Measurements from ENCODE around the gene MASP2.

The MASP2 gene

DNA sequence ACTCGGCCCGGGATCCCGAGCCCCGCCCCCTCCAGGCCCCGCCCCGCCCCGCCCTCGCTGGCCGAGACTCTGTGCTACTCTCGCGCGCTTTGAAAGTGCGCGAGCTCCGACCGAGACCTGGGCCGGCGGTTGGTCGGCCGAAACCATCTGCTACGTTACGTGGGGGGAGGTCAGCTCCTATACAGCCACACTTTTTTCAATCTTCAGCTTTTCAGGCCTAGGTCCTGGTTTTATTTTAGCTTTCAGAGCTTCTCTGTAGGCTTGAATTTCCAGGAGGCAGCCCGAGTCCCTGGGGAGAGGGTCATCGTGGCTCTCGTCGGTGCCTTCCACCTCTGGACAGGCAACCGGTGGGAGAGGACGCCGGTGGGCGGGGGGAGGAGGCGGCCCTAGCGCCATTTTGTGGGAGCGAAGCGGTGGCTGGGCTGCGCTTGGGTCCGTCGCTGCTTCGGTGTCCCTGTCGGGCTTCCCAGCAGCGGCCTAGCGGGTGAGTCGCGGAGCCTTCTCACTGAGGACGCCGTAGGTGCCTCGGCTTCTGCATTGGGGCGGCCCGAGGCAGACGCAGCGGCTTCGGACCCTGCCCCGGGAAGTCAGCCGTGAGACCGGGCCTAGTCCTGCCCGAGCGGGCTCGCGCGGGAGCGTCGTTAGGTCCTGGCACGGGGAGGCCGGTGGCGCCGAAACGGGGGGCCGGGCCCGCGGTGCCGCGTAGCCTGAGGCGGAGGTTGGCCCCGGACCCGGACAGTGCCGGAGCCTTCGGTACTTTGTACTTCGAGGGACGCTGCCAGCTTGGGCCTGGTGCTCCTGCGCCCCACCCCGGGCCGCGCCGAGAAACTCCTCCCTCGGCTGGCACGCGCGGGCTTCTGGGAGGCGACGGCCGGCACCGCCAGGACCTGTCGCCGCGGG is 34.5 kb downstream of the MASP2 start, which contains the start of gene TARDBP:
Gene TARDBP (plus strand): TSS at position 395 of the 900 bp plus-strand sequence. CDS start 1,074 bp downstream, outside the sequence.
- Histone ChIP-seq H3K9me3 (ENCODE audit: control insufficient read depth, insufficient read depth, low read length) (no peaks in the 10 kb centered on the region), H3K4me2 (ENCODE audit: low read length) (peak within 1 kb of the TSS; percentile 75), H3K27me3 (ENCODE audit: control insufficient read depth, low read length) (no peaks in the 10 kb centered on the region), H3F3A (ENCODE audit: control insufficient read depth, insufficient read depth) (peaks cover 4% of the 10 kb centered on the region), H4K20me1 (ENCODE audit: control insufficient read depth, insufficient read depth, low read depth, low read length) (peaks cover 28% of the 10 kb centered on the region), H3K4me1 (ENCODE audit: control insufficient read depth, low read length) (peaks cover 23% of the 10 kb centered on the region), H3K4me3 (ENCODE audit: low read length) (peak within 1 kb of the TSS; percentile 93), H3K27ac (ENCODE audit: low read depth, low read length) (peak within 1 kb of the TSS; percentile 62), H3K9me2 (replicated peaks; ENCODE audit: control insufficient read depth, low read length) (no peaks in the 10 kb centered on the region), H3K79me2 (ENCODE audit: control insufficient read depth, low read length) (peaks cover 48% of the 10 kb centered on the region), H3K36me3 (ENCODE audit: control insufficient read depth, low read length) (peaks cover 46% of the 10 kb centered on the region)
- TF ChIP-seq EZH2phosphoT487 (IDR thresholded peaks at IDR 0.05; ENCODE audit: borderline replicate concordance, low read length): no peak
- TF ChIP-seq CTCF (IDR thresholded peaks at IDR 0.05; ENCODE audit: low read depth, low read length, poor library complexity, severe bottlenecking): no peak

DNA sequence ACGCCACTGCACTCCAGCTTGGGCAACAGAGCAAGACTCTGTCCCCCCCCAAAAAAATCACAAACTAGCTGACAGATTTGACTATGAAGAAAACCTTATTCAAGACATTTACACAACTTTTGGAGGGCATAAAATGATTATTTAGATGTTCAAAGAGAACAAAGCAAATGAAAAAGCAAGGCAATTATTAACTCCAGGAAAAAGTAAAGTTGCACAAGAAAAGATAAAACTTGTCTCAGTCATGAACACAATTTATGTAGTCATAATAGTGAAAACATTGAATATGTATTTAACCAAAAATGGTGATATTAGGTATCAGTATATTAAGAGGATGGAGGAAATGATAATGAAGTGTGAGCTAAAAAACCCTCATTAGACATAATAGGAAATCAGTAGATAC is 46.5 kb downstream of the MASP2 start:
- Histone ChIP-seq H3K27me3 (ENCODE audit: control insufficient read depth, low read length) (no peaks in the 10 kb centered on the region), H3K79me2 (ENCODE audit: control insufficient read depth, low read length) (no peaks in the 10 kb centered on the region), H3F3A (ENCODE audit: control insufficient read depth, insufficient read depth) (no peaks in the 10 kb centered on the region), H3K4me2 (ENCODE audit: low read length) (no peak overlapping the region), H4K20me1 (ENCODE audit: control insufficient read depth, insufficient read depth, low read depth, low read length) (no peaks in the 10 kb centered on the region), H3K36me3 (ENCODE audit: control insufficient read depth, low read length) (no peaks in the 10 kb centered on the region), H3K27ac (ENCODE audit: low read depth, low read length) (no peak overlapping the region), H3K9me2 (replicated peaks; ENCODE audit: control insufficient read depth, low read length) (no peaks in the 10 kb centered on the region), H3K9me3 (ENCODE audit: control insufficient read depth, insufficient read depth, low read length) (no peaks in the 10 kb centered on the region), H3K4me3 (ENCODE audit: low read length) (no peak overlapping the region), H3K4me1 (ENCODE audit: control insufficient read depth, low read length) (no peaks in the 10 kb centered on the region)
- TF ChIP-seq EZH2phosphoT487 (IDR thresholded peaks at IDR 0.05; ENCODE audit: borderline replicate concordance, low read length) (no peak), CTCF (IDR thresholded peaks at IDR 0.05; ENCODE audit: low read depth, low read length, poor library complexity, severe bottlenecking) (no peak)

DNA sequence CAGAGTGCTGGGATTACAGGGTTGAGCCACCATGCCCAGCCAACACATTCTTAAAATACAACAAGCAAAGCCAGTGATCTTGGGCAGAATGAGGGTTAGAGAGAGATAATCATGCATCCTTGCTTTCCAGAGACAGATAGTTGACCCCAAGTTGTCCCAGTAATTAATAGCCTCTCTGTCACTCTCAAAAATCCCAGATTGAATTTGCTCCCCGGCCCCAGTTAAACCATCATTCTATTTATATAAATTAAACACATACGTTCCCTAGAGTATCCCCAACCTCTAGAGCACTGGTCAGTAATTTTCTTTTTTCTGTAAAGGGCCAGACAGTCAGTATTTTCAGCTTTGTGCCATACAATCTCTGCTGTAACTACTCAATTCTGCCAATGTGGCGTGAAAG is 50.9 kb downstream of the MASP2 start:
- Histone ChIP-seq H3K36me3 (ENCODE audit: control insufficient read depth, low read length) (no peaks in the 10 kb centered on the region), H3K9me2 (replicated peaks; ENCODE audit: control insufficient read depth, low read length) (no peaks in the 10 kb centered on the region), H3K9me3 (ENCODE audit: control insufficient read depth, insufficient read depth, low read length) (no peaks in the 10 kb centered on the region), H4K20me1 (ENCODE audit: control insufficient read depth, insufficient read depth, low read depth, low read length) (no peaks in the 10 kb centered on the region), H3F3A (ENCODE audit: control insufficient read depth, insufficient read depth) (no peaks in the 10 kb centered on the region), H3K27me3 (ENCODE audit: control insufficient read depth, low read length) (no peaks in the 10 kb centered on the region; the same call in 1 of the 2 replicates), H3K79me2 (ENCODE audit: control insufficient read depth, low read length) (no peaks in the 10 kb centered on the region), H3K4me1 (ENCODE audit: control insufficient read depth, low read length) (no peaks in the 10 kb centered on the region), H3K27ac (ENCODE audit: low read depth, low read length) (no peak overlapping the region), H3K4me2 (ENCODE audit: low read length) (no peak overlapping the region), H3K4me3 (ENCODE audit: low read length) (no peak overlapping the region)
- no peak for TF ChIP-seq EZH2phosphoT487 (IDR thresholded peaks at IDR 0.05; ENCODE audit: borderline replicate concordance, low read length)
- TF ChIP-seq CTCF (IDR thresholded peaks at IDR 0.05; ENCODE audit: low read depth, low read length, poor library complexity, severe bottlenecking): no peak
